Upper lobe of left lung (tissue), 4 donors: ENCODE measurements around the gene TPST2.

Experiments
- CTCF ChIP-seq, 6 experiments: fragments of 450-650 bp in 4 of 6; fragments of 200-600 bp in 2 of 6; sonication (generic) in 2 of 6; IDR thresholded peaks; one replicate each; pipeline ENCODE4 v1.5.1; 2016 to 2019; ENCODE audit warnings: antibody characterized with exemption in 6 of 6
- POLR2A ChIP-seq, 4 donors: fragments of 450-650 bp; IDR thresholded peaks; one replicate each; pipeline ENCODE4 v1.5.1; 2016 to 2017; ENCODE audit warnings: antibody characterized with exemption in 4 of 4, mild to moderate bottlenecking in 2 of 4
- POLR2AphosphoS5 ChIP-seq, 2 donors: sonication (generic); formaldehyde crosslinking; IDR thresholded peaks; one replicate each; pipeline ENCODE4 v1.5.1; 2017; ENCODE audit warnings: antibody characterized with exemption in 2 of 2

- TF ChIP-seq CTCF (IDR thresholded peaks at IDR 0.05) = no peak
- TF ChIP-seq POLR2A (IDR thresholded peaks at IDR 0.05) = no peak
- TF ChIP-seq POLR2AphosphoS5 (IDR thresholded peaks at IDR 0.05) = no peak
Measured at GRCh38 chr22:26558248-26558895, 31.6 kb downstream of the TPST2 start.
